ENCODE measurements around the gene BTBD1.

DNA sequence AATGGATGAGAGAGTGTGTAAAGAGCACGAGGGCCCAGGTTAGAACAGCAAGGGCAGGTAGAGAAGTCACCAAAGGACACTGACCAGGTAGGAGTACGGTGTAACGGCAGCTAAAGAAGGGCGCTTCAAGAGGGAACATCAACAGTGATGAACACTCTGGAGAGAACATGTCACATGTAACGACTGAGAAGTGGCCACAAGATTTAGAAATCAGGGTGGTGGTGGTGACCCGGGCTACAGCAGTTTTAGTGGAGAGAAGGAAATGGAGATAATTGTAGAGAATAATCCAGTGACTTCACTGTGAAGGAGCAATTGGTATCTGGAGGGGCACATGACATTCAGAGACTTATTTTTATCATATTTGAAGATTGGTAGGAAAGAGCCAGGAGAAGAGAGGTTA is 54.4 kb downstream of the BTBD1 start:
- TF ChIP-seq POLR2A (IDR thresholded peaks at IDR 0.05), result no peak
- TF ChIP-seq, protein P1, sequence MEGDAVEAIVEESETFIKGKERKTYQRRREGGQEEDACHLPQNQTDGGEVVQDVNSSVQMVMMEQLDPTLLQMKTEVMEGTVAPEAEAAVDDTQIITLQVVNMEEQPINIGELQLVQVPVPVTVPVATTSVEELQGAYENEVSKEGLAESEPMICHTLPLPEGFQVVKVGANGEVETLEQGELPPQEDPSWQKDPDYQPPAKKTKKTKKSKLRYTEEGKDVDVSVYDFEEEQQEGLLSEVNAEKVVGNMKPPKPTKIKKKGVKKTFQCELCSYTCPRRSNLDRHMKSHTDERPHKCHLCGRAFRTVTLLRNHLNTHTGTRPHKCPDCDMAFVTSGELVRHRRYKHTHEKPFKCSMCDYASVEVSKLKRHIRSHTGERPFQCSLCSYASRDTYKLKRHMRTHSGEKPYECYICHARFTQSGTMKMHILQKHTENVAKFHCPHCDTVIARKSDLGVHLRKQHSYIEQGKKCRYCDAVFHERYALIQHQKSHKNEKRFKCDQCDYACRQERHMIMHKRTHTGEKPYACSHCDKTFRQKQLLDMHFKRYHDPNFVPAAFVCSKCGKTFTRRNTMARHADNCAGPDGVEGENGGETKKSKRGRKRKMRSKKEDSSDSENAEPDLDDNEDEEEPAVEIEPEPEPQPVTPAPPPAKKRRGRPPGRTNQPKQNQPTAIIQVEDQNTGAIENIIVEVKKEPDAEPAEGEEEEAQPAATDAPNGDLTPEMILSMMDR (IDR thresholded peaks at IDR 0.05), result no peak
